NCI-H187 treated with DMSO at 0.1 percent for 48 hours (cell line): ENCODE results near the gene KCNQ5.

ENCODE experiments used
- DNase-seq: peaks from one replicate; lab custom pipeline; 2025; lab: John Stamatoyannopoulos, UW

KCNQ5 gene

DNA sequence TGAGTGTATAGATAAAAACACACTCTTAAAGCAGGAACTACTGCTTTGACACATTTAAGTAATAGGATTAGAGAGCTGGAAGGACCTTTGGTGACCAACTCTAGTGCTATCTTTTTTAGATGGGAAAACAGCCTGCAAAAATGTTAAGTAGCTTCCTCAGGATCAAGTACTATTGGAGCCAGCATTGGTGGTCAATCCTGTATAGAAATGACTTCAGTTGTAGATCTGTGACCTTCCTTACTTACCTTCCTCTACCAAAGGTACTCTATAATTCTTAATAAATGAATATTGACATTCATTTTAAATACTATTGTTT is 18.7 kb downstream of the KCNQ5 start:
- no peak for DNase-seq

DNA sequence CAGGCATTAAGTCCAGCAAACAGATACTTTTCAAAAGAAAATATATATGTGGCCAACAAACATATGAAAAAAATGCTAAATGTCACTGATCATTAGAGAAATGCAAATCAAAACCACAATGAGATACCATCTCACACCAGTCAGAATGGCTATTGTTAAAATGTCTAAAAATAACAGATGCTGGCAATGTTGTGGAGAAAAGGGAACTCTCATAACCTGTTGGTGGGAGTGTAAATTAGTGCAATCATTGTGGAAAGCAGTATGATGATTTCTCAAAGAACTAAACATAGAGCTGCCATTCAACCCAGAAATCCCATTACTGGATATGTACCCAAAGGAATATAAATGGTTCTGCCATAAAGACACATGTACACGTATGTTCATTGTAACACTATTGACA is 20.6 kb downstream of the KCNQ5 start:
- DNase-seq: no peak

DNA sequence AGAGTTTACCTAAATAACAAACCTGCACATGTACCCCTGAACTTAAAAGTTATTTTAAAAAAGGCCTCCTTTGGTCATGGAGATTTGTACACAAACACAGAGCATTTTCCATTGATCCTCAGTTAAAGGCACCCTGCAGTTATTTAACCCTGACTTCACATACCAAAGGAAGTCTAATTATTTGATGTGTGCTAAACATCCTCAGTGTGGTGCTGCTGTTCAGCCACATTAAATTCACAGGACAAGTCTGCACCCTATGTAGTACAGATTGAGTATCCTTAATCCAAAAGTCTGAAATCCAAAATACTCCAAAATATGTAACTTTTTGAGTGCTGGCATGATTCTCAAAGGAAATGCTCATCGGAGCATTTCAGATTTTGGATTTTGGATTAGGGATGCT is 21.4 kb downstream of the KCNQ5 start:
- no peak for DNase-seq

DNA sequence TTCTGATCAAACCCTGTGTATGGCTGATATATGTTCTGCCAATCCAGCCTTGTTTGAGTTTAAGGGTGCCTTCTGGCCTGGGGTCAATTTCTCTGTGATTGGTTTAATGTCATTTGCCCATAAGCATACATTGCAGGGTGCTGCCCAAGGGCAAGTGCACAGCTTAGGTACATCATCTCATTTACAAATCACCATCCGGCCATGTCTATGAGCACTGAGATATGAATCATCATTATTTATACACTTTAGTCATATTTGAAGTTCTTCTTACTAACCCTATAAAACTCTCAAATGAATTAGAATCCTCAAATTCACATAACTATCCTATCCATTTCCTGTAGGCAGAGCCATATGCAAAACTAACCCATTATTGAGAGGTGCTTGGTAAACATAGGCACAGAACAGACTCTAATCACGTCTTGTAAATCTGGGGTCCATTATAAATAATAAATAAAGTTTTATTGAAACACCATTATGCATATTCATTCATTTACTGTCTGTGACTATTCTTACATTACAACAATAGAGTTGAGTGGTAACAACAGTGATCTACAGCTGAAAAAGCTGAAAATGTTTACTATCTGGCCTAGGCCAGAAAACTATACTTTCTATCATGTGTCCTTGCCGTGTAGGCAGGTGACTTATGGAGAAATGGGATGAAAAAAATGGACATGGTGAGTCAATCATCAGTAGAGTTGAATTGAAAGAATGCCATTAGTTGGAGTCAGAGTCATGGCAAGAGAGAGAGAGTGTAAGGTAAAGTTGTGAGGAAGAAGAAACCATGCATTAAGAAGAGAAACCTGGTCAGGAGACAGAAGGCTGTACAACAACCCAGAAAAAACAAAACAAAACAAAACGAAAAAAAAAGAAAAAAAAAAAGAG is 25.0 kb downstream of the KCNQ5 start:
- no peak for DNase-seq

DNA sequence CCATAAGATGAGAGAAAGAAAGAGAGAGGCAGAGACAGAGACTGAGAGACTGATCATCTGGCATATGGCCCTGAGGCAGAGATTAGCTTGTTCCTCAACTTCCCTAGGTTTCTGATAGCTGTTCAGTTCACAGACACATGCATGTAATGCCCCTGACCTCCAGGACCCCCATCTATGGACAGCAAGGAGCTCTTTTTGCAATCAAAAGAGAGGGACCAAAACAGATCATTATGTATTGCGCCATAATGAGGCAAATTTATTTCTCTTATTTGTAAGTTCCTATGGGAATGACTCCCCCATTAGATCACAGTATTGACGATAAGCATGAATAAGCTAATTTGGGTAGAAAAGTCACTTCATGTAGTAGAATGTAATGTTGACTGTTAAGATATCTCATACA is 25.6 kb downstream of the KCNQ5 start:
- DNase-seq: no peak

DNA sequence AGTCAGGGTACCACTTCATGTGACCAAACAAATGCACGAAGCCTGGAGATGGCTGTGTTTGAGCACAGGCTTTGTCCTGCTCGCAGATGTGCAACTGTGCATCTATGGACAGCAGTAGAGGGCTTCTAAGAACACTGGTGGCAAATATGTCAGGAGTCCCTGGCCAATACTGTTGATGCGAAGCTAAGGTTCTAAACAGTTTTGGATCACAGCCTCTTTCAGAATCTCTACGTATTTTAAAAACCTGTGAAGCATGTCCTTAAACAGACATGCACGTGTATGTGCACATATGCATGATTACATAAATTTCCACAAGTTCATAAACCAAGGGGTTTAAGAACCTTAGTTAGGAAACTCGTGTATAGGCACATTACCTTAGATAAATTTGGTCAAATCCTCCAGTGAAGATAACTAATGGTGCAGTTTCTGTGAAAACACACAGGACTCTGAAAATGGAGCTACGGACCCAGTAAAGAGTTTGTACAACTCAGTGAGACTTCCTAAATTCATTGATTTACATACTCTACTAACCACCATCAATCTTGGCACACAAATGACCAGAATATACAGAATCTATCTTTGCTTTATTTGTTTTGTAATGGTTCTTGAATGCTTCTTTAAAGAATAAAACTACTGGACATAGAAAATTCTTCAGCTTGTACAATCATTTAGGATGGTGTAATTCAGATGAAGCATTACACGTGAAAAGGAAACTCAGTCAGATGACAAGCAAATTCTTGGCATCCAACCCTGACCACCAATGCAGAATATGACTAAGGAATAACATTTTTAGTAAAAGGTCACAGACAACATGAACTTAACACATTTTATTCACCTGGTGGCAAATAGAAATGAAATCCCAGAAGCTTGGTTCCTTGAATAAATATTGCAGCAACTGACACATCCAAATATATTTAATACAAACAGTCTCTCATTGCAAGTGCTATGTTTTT is 27.4 kb downstream of the KCNQ5 start:
- DNase-seq: no peak

DNA sequence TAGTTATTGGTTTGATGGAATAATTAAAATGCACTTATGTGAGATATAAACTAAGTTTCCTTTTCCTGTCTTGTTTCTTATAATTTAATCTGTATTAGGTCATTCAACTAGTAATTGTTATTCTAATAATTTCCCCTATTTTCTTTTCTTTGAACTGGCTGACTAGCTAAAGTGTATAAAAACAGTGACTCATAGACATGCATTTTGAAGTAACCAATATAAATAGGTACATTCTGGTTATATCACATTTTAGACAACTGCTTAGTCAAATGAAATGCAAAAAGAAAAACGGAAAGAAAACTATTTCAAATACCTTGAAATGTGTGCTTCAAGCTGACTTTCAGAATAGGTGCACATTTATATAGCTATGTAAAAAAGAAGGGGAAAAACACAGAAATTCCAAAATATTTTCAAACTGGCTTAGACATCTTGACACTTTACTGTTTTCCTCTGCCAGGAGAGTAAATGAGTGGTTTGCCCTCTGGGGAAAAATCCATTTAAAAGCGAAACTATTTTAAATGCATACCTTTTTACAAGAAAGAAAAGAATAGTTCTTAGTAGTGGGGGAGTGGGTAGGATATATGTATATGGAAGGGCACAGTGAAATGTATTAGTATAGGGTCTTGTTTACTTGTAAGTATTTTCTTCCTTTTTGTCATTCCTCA is 28.3 kb downstream of the KCNQ5 start:
- no peak for DNase-seq

DNA sequence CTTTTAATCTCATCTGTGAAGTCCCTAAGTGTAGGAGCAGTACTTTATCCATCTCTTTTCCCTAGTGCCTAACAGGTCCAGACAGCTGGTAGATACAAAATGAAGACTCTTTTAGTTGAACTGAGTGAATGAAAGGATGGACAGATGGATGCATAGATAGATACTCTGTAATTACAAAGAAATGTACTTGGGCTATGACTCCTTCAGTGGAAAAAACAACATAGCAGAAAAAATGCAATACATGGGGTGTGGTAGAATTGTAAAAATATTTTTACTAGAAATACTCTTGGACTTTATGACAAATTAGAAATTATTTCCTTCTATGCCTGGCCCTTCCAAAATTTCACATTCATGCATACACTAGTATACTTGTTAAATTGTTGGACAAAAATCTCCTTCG is 29.3 kb downstream of the KCNQ5 start:
- no peak for DNase-seq

DNA sequence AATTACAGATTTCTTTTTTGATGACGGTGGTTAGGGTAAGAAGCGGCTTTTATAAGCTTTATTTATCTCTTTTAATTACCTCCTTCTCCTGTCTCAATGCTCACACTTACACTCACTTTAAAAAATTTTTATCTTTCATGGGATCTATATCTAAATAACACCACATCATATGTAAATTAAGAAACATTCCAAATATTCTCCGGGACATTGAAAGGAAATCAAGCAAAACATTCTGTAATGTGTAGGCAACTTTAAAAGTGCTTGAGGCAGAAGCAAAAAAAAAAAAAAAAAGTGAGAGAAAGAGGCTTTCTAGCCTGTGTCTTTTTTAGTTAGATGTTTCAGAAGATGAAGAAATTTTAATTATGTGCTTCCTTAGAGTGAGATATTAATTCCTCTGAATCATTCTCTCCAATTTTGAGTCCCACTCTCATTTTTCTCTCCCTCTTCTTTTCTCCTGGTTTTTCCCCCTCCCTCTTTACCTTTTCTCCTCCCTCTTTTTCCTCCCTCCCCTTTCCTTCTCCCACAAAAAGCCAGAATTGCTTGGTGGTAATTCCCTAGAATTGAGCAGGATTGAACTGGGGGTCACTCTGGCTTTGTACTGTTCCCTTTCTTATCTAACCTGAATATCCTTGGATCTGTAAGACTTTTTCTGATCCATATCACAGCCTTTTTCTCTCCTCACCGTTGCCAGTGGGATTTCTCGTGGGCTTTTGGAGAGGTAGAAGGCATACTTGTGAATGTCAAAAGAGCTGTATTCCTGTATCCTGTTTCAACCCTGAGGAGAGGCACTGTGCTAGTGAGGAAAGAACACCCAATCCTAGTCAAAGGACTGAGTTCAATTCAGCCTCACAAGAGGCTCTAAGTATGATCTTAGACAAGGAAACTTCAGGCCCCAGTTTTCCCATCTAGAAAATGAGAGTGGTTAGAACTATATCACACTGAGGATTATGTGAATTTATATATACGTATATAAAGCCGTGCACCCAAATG is 30.4 kb downstream of the KCNQ5 start:
- DNase-seq: no peak

DNA sequence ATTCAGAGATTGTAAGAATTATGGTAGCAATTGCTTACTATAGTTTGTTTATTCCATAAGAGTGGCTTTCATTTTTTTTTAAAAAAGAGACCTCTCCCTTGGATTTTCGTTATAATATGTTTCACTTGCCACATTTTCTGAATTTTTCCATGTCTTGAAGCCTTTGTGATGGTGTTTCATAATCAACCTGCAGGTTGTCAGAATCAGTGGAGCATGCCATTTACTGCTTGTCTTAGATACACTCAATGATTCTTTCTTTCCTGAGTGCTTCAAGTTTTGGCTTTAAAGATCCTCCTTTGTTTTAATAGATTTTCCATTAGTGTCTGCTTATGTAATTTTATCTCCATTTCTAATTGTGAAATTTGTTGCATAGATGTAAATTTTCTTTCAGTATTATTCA is 31.2 kb downstream of the KCNQ5 start:
- DNase-seq: no peak

DNA sequence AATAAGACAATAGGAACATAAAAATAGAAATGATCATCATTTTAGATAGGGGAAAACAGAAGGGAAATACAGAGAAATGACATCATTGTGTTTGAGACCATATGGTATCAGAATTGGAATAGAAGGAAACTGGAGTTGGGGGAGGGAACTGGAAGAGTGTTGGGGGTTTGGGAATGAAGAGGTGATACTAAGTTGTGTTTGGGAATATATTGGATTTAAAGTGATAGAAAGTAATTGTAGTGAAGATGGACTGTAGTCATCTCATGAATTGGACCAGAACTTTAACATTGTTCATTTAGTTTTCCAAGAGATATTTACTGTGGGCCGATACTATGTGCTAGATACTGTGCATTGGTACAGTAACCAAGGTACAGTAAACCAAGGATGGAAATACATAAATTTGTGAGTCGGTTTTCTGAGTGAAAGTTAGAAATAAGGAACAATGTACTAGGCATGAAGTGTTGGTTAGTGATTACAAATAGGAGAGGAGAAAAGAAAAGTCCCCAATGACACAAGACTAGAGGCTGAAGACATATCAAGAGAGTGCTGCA is 32.3 kb downstream of the KCNQ5 start:
- no peak for DNase-seq

DNA sequence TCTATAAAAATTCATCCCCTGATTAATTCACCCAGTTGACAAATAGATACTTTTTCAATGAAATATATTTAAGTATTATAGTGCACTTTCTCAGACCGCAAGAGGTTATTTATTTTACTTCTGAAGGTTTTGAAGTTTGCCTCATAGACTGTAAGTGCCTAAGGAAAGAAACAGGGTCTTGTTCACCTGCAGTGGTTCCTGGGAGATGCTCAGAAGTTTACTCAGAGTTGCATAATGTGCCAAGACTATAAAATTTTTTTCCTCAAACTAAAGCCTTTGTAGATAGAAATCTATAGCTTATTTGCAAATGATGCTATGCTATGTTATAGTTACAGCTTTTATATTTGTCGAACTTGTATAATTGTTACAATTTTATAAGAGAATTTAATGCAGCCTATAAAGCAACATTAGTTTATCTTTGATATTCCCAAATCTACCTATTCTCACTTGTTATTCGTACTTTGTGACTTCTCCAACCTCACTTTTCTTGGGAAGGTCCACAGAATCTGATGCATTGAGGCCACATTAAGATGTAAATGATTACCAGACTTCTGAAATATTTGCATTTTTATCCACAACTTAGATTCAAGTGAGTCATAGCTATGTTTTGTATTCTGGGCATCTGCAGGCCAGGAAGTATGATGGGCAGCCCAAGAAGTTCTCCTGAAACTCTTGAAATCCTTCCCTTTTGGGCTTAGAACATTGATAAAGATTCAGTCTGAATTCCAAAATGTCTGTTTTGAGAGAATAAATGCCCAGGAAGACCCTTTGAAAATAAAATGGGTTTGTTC is 35.7 kb downstream of the KCNQ5 start:
- no peak for DNase-seq

DNA sequence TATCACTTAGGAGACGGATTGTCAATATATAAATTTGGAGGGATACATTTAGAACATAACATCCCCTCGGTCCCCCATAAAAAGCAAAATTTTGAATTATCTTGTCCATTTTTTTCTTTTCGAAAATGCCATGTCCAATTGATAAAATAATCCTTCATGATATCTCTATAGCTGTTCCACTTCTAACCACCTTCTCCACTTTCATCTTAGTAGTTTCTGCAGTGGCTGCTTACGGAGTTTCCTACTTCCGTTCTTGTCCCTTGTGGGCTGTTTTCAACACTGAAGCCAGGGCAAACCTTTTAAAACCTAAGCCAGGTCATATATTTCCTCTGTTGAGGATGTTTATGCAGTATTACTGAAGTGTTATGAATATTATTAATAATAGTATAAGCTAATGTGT is 37.9 kb downstream of the KCNQ5 start:
- DNase-seq: no peak

DNA sequence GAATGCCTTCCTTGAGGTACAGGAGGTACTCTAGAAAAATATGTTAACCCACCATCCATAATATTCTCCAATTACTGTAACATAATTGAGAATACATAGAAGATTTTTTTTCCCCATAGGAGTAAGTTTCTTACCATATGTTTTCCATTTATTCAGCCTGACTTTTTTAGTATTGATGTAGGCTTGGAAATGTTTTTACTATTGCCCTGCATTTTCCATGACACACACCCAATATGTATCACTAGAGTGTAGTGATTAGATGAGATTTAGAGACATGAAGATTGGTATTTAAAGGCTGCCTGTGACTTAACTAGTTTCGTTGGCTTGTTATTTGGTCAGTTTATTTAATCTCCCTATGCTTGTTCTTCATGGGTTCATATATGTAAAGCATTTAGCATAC is 39.5 kb downstream of the KCNQ5 start:
- DNase-seq: no peak

DNA sequence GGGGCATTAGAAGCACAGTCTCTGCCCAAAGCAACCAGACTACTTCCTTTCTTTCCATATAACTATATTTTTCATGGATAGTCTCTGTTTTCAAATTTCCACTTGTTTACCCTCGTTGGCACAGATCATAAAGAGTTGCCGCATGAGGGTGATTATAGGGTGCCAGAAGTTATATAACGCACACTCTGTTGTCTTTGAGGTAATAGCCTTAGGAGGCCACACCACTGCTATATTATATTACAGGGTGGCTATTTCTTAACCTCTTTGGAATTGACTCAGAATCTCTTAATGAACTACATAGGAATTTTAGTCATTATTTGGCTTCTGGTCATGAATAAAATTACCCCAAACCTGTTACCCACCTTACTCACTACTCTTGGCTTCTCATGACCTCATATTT is 43.7 kb downstream of the KCNQ5 start:
- no peak for DNase-seq

DNA sequence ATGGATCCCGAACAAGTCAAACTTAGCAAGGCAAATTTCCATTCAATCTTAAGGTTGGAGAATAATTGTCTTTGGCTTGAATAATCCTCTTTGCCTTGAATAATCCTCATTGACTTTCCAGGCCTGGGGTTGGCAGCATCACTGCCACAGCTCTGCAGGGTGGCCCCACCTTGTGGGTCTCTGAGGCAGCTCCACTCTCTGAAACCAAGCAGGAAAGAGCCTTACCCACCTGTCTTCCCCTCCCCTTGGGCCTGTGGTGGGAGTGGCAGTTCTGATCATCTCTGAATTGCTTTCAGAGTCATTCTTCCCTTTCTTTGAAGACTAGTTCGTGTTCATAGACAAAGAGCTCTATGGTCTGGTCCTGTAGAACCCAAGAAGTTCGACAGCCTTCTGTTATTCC is 47.5 kb downstream of the KCNQ5 start:
- no peak for DNase-seq

DNA sequence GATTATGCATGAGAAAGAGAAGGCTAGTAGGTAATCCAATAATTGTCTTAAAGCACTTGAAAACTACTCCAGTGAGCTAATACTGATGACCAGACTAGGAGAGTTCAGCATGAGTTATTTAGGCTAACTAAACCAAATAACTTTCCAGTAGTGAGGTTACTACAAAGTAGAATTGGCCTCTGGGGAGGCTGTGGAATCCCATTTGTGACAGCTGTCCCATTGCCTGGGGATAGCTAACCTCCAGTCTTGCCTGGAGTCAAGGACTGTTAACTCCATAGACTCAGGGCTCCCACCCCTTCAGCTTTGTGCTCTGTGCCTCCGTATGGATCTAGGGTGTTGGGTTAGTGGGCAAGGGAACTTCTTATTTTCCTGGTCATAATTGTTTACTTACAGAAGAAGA is 51.0 kb downstream of the KCNQ5 start:
- DNase-seq: no peak

DNA sequence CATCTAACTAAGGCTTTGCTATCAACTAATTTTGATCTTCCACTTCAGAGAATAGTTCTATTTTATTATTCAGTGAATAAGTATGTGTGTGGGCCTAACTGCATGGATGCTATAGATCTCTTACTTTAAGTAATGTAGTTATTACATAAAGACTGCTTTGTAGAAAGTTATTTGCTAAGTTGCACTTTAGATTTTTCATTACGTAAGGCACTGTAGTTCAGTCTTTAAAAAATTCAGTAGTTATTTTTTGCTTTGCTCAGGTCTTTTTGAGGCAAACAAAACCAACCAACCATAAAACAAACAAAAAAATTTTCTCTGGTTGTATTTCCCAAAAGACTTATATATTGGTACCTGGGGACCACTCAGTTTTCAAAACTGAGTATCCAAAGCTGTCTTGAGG is 53.0 kb downstream of the KCNQ5 start:
- no peak for DNase-seq

DNA sequence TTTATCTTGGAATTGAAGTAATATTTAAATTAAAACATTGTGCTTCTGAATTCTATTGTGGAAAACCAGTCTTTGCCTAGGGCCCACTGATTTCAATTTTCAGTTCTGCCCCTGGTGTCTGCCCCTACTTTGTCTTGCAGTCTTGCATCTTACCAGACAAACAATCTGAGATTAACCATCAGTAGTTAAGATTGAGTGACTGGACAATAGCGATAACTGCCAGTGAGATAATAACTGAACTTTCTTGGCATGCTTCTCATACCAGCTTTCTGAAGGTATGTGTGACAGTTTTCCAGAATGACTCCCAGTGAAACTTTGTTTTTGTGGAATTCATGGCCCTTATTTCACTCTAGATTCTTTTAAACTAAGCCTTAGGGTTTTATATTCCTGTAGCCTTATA is 53.5 kb downstream of the KCNQ5 start:
- DNase-seq: no peak

DNA sequence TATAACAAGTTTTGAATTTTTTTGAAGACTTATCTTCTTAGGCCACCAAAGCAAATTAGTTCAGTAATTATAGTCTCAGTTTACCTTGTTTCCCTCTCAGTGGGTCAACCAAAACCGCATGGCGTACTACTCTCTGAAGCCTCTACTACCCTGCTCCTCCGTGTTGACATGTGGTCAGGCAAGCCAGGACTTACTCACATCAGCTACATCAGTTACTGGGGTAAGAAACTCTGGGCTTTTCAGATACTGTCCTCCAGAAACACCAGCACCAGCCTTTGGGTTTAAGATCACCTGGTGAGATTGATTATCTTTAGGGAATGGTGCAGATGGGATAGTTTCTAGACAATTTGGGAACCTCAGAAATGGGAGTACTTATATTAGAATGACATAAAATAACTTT is 55.1 kb downstream of the KCNQ5 start:
- no peak for DNase-seq
